HG03064 (cell line): ENCODE data around the gene BORCS6.

Source experiments
- ATAC-seq: cut with Tn5 transposase; IDR thresholded peaks from one replicate; pipeline ENCODE4 v1.9.1; 2021; ENCODE audit warnings: low read depth; ENCODE audit not compliant: unreplicated experiment

The BORCS6 gene

GRCh38 chr17:8156246-8156992 is 33.6 kb downstream of the BORCS6 start:
- ATAC-seq: peak; percentile 60

GRCh38 chr17:8155996-8156245 is 34.1 kb downstream of the BORCS6 start:
- no peak for ATAC-seq

GRCh38 chr17:8155231-8155995 is 34.6 kb downstream of the BORCS6 start:
- ATAC-seq: no peak

- ATAC-seq: no peak
Observed at GRCh38 chr17:8154608-8155155, 35.3 kb downstream of the BORCS6 start.

- ATAC-seq: no peak
Observed at GRCh38 chr17:8153957-8154607, 35.9 kb downstream of the BORCS6 start.

- ATAC-seq: no peak
Observed at GRCh38 chr17:8153525-8153956, 36.4 kb downstream of the BORCS6 start.

- ATAC-seq: no peak
Observed at GRCh38 chr17:8153031-8153451, 36.9 kb downstream of the BORCS6 start.

GRCh38 chr17:8152112-8152775 is 37.7 kb downstream of the BORCS6 start, which contains the start of gene PER1:
TSS of gene PER1 (minus strand) at chr17:8152404. CDS start at chr17:8150706, 1,698 bp downstream.
- no peak for ATAC-seq

- ATAC-seq: no peak
Observed at GRCh38 chr17:8151641-8152111, 38.3 kb downstream of the BORCS6 start.

GRCh38 chr17:8151120-8151640 is 38.8 kb downstream of the BORCS6 start:
- no peak for ATAC-seq

GRCh38 chr17:8150194-8151119 is 39.5 kb downstream of the BORCS6 start:
- no peak for ATAC-seq

GRCh38 chr17:8149419-8150193 is 40.4 kb downstream of the BORCS6 start:
- no peak for ATAC-seq

- no peak for ATAC-seq
Observed at GRCh38 chr17:8148560-8148959, 41.4 kb downstream of the BORCS6 start.

- no peak for ATAC-seq
Observed at GRCh38 chr17:8147805-8148404, 42.1 kb downstream of the BORCS6 start.

GRCh38 chr17:8147141-8147804 is 42.7 kb downstream of the BORCS6 start:
- no peak for ATAC-seq

GRCh38 chr17:8146381-8147140 is 43.4 kb downstream of the BORCS6 start:
- no peak for ATAC-seq

- no peak for ATAC-seq
Observed at GRCh38 chr17:8145811-8146210, 44.2 kb downstream of the BORCS6 start.
